Natural killer cell (primary cell): ENCODE data around the gene RUNX1. TPM values are rescaled to one million over a fixed set of nuclear protein-coding genes. Genes with fewer than 3 reads are reported as not detected.
A peak's percentile ranks its signal among the peaks of the same experiment; 100 is the strongest.

ENCODE experiments used
- ATAC-seq, 3 donors: fragments of 150-1000 bp in 2 of 3; fragments of 200-7000 bp in 1 of 3; cut with Tn5 transposase; 1 replicate in 1 of 3; 2 replicates in 2 of 3; pipeline ENCODE4 v1.10.0; 2021; ENCODE audit warnings: mild to moderate bottlenecking in 2 of 3, moderate library complexity in 2 of 3
- DNase-seq, 2 donors: peaks; one replicate each; pipeline versions ENCODE4 v3.0.0 to v3.0.0-alpha.2; 2013 to 2021; ENCODE audit warnings: mixed read lengths in 1 of 2
- H3K27ac ChIP-seq: one replicate; pipeline ENCODE4 v1.5.1; 2013; ENCODE audit warnings: mild to moderate bottlenecking, low read length
- H3K27me3 ChIP-seq: one replicate; pipeline ENCODE4 v1.6.1; 2013; ENCODE audit warnings: low read length; ENCODE audit not compliant: control insufficient read depth, insufficient read depth
- H3K36me3 ChIP-seq: one replicate; pipeline ENCODE4 v1.6.1; 2013; ENCODE audit warnings: low read length; ENCODE audit not compliant: control insufficient read depth, insufficient read depth
- H3K4me1 ChIP-seq: one replicate; pipeline ENCODE4 v1.6.1; 2013; ENCODE audit warnings: low read length; ENCODE audit not compliant: control insufficient read depth, insufficient read depth
- H3K4me3 ChIP-seq: one replicate; pipeline ENCODE4 v1.5.1; 2013; ENCODE audit warnings: low read length
- H3K9me3 ChIP-seq: one replicate; pipeline ENCODE4 v1.6.1; 2013; ENCODE audit warnings: low read length; ENCODE audit not compliant: control insufficient read depth, insufficient read depth
- H3K27ac Mint-ChIP-seq, 2 donors: one replicate each; pipeline ENCODE4 v1.8.0; 2022; ENCODE audit warnings: mild to moderate bottlenecking in 2 of 2, mixed read lengths in 2 of 2, moderate library complexity in 1 of 2
- H3K27me3 Mint-ChIP-seq, 2 donors: one replicate each; pipeline ENCODE4 v1.8.0; 2022; ENCODE audit warnings: low read depth in 2 of 2, mixed read lengths in 2 of 2
- H3K36me3 Mint-ChIP-seq: one replicate; pipeline ENCODE4 v1.8.0; 2022; ENCODE audit warnings: mixed read lengths
- H3K4me1 Mint-ChIP-seq, 2 donors: one replicate each; pipeline ENCODE4 v1.8.0; 2022; ENCODE audit warnings: mixed read lengths in 2 of 2
- H3K4me3 Mint-ChIP-seq: one replicate; pipeline ENCODE4 v1.8.0; 2022; ENCODE audit warnings: mild to moderate bottlenecking, moderate library complexity, mixed read lengths
- H3K9me3 Mint-ChIP-seq, 2 donors: one replicate each; pipeline ENCODE4 v1.8.0; 2022; ENCODE audit warnings: mixed read lengths in 2 of 2
- CTCF ChIP-seq: fragments of 200-600 bp; IDR thresholded peaks from one replicate; pipeline ENCODE4 v1.8.0; 2022; ENCODE audit warnings: antibody characterized with exemption
- WGBS: methylation state at CpG from one replicate; pipeline ENCODE4 v1.1.7; 2013; ENCODE audit warnings: missing lambda C conversion rate; ENCODE audit not compliant: insufficient coverage; 5-methylcytosine and 5-hydroxymethylcytosine counted together
- intact Hi-C: fragments of 100-400 bp; cut with micrococcal nuclease; formaldehyde crosslinking; loops from one replicate; pipeline ENCODE4 v1.14.2; 2022
- total RNA-seq, 4 donors: library from RNA; stranded (reverse); fragments of 120-200 nt in 1 of 4; gene quantifications; one replicate each; pipeline versions ENCODE4 v1.2.3 to v1.2.4, GENCODE V29; 2013 to 2022

RUNX1 gene
- total RNA-seq, 3 donors from 2014 or later (not counting 1 experiment from before 2014, with no cell fraction given) = 62.1 to 171 (median 98.2) TPM

- Mint-ChIP-seq H3K27me3 (peaks cover 0 to 5% of the 10 kb centered on the region in 2 donors), H3K9me3 (no peaks in the 10 kb centered on the region), H3K4me3 (peak overlapping the region; percentile 86), H3K36me3 (peaks cover 2% of the 10 kb centered on the region), H3K27ac (peak overlapping the region; percentile 72 to 79), H3K4me1 (peaks cover 71 to 73% of the 10 kb centered on the region in 2 donors)
- H3K27ac ChIP-seq = no peak overlapping the region
- peak; percentile 31 to 84 for DNase-seq
- ATAC-seq = peak; percentile 59 to 90 (median 81)
- 34% methylated on average over 10 of the region's 11 CpGs for WGBS
- intact Hi-C loops = loop anchor here (2.0 kb wide), 1 partner anchor 52 kb away; no protein-coding TSS in a partner anchor
- H3K27me3 ChIP-seq = no peaks in the 10 kb centered on the region
- no peak for TF ChIP-seq CTCF
- no peaks in the 10 kb centered on the region for H3K36me3 ChIP-seq
- peak overlapping the region; percentile 1 for H3K4me3 ChIP-seq
- peaks cover 20% of the 10 kb centered on the region for H3K4me1 ChIP-seq
- no peaks in the 10 kb centered on the region for H3K9me3 ChIP-seq
Observed at GRCh38 chr21:34974162-34974981, 74.7 kb downstream of the RUNX1 start.

- no peak for TF ChIP-seq CTCF
- H3K27ac Mint-ChIP-seq = peak overlapping the region; percentile 72 to 79
Observed at GRCh38 chr21:34973685-34974084, 75.4 kb downstream of the RUNX1 start.

GRCh38 chr21:34971656-34972055 is 77.4 kb downstream of the RUNX1 start:
- H3K4me1 Mint-ChIP-seq = peaks cover 76 to 89% of the 10 kb centered on the region in 2 donors
- Histone ChIP-seq H3K36me3 (no peaks in the 10 kb centered on the region), H3K27me3 (no peaks in the 10 kb centered on the region), H3K4me1 (peaks cover 25% of the 10 kb centered on the region), H3K27ac (no peak overlapping the region), H3K9me3 (no peaks in the 10 kb centered on the region), H3K4me3 (no peak overlapping the region)
- TF ChIP-seq CTCF = no peak
- 38% methylated on average over 1 of the region's 1 CpG for WGBS
- intact Hi-C loops = no loop called here
- no peak overlapping the region for H3K27ac Mint-ChIP-seq
- peak in 1 of 3 donors; percentile 46 for ATAC-seq
- H3K4me3 Mint-ChIP-seq = peak overlapping the region; percentile 6
- DNase-seq = no peak
- H3K36me3 Mint-ChIP-seq = peaks cover 8% of the 10 kb centered on the region
- no peaks in the 10 kb centered on the region for H3K9me3 Mint-ChIP-seq
- peaks cover 0 to 8% of the 10 kb centered on the region in 2 donors for H3K27me3 Mint-ChIP-seq

More at GRCh38 chr21:34973685-34974084, 75.4 kb downstream of the RUNX1 start:
- Mint-ChIP-seq H3K9me3 (no peaks in the 10 kb centered on the region), H3K27me3 (peaks cover 0 to 5% of the 10 kb centered on the region in 2 donors), H3K4me3 (peak overlapping the region; percentile 86), H3K36me3 (peaks cover 8% of the 10 kb centered on the region), H3K4me1 (peaks cover 73 to 75% of the 10 kb centered on the region in 2 donors)
- no peaks in the 10 kb centered on the region for H3K27me3 ChIP-seq
- H3K4me3 ChIP-seq = no peak overlapping the region
- intact Hi-C loops = loop anchor here (2.0 kb wide), 1 partner anchor 53 kb away; no protein-coding TSS in a partner anchor
- whole genome bisulfite sequencing = 84% methylated on average over 3 of the region's 3 CpGs
- ATAC-seq = no peak
- no peak overlapping the region for H3K27ac ChIP-seq
- peaks cover 25% of the 10 kb centered on the region for H3K4me1 ChIP-seq
- no peaks in the 10 kb centered on the region for H3K36me3 ChIP-seq
- no peaks in the 10 kb centered on the region for H3K9me3 ChIP-seq
- DNase-seq = no peak
